Stimulated activated CD4-positive, alpha-beta T cell treated with anti-CD3 and anti-CD28 coated beads, Interleukin-1b, Interleukin-23, amount 100 ng/mL, for 48 hours (primary cell): ENCODE data around the gene AP2A2.

ENCODE experiments used
- DNase-seq: peaks from one replicate; pipeline ENCODE4 v3.0.0-alpha.2; 2020

AP2A2 gene

GRCh38 chr11:899724-900123 is 25.9 kb upstream of the AP2A2 start:
- DNase-seq, result no peak

GRCh38 chr11:900545-900944 is 25.1 kb upstream of the AP2A2 start:
- DNase-seq, result no peak

- no peak for DNase-seq
Observed at GRCh38 chr11:901452-902061, 24.1 kb upstream of the AP2A2 start.

GRCh38 chr11:904380-904779 is 21.3 kb upstream of the AP2A2 start:
- no peak for DNase-seq

DNA sequence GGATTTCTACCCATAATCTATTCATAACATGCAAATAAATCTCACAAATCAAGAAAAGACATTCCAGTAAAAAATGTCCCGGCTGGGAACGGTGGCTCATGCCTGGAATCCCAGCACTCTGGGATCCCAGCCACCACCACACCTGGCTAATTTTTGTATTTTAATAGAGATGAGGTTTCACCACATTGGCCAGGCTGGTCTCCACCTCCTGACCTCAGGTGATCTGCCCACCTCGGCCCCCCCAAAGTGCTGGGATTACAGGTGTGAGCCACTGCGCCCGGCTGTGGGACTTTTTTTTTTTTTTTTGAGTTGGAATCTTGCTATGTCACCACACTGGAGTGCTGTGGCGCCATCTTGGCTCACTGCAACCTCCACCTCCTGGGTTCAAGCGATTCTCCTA is 19.7 kb upstream of the AP2A2 start:
- DNase-seq, result no peak

DNA sequence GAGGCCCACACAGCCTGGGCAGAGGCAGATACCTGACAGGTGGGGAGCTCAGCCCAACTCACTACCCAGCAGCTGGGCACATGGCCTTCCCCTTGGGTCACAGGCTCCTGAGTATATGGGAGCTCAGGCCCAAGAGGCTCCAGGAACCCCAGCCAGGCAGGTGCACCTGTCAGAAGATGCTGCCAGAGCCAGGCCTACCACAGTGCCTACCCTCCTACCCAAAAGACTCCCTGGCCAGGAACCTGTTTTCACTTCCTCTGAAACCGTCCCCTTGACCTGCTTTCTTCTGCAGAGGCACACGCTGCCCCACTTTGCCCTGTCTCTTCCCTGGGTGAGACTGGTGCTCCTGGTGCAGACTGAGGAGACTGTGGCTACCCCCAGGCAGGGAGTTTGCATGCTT is 18.0 kb upstream of the AP2A2 start:
- DNase-seq, result no peak

GRCh38 chr11:908273-908672 is 17.4 kb upstream of the AP2A2 start:
- DNase-seq, result no peak

- no peak for DNase-seq
Observed at GRCh38 chr11:909406-909805, 16.3 kb upstream of the AP2A2 start.

GRCh38 chr11:910044-910588 is 15.6 kb upstream of the AP2A2 start:
- no peak for DNase-seq

DNA sequence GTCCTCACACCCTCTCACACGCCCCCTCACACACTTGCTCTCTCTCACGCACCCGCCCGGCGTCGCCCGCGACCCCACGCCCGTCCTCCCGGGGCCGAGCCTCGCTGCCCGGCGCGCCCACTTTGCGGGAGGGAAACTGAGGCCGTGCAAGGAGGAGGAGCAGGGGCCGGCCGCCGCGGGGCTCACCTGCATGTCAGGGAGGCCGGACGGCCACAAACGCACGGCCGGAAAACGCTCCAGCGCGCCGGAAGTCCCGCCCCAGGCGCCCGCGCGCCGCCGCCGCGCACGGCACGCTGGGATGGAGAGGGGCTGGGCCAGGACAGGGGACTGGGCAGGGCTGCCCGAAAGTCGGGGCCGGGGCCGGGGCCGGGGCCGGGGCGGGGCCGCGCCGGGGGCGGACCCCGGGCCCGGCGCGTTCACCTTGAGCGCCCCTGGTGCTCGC is 15.1 kb upstream of the AP2A2 start, which contains the start of gene CHID1:
Gene CHID1, minus strand, starts transcription at position 222 of the 442 bp plus-strand sequence. CDS start 5,994 bp downstream, outside the sequence.
- DNase-seq, result peak; percentile 85

DNA sequence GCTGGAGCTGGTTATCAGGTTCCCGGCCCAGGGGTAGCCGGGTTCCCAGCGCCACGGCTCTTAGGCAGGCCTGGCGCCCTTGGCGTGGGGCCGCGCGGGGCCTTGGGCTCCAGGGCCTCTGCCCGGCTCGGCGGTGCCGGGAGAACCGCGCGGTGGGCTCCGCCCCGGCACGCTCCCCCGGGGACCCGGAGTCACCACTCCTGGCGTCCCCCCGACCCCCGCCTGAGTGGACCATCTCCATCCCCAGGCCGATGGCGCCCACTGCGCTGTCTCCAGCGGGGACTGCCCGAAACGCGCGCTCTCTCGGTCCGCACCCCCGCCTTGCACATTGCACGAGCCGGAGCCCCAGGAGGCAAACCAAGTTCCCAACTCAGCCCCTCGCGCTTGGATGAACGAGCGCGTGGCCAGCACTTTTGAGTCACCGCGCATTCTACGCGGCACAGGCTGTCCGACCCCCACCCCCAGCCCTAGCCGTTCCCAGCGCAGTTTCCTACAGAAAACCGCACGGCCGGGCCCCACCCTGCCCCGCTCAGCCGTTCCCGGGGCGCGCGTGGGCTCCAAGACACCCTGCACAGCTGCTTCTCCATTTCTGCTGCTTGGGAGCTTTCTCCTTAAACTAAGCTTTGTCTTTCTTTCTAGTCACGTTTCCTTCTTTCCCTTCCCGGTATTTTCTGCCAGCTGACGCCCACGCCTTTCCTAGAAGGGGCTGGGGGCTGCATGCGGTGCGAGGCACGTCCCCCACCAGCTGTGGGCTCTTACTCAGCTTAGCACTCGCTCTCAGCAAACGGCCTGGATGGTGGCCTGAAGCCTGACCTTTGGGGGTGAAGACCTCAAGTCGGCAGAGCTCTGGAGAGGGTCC is 14.4 kb upstream of the AP2A2 start:
- peak; percentile 48 for DNase-seq

DNA sequence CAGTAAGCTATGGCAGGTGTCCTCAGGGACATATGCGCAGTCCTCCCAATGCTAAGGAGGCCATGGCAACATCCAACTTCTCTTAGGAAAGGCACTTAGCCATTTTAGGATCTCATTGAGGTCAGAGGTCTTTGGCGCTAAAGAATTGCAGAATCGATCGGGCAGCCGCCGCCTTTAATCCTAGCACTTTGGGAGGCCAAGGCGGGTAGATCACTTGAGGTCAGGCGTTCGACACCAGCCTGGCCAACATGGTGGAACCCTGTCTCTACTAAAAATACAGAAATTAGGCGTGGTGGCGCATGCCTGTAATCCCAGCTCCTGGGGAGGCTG is 13.8 kb upstream of the AP2A2 start:
- DNase-seq, result no peak

GRCh38 chr11:912266-912665 is 13.4 kb upstream of the AP2A2 start:
- DNase-seq, result no peak

DNA sequence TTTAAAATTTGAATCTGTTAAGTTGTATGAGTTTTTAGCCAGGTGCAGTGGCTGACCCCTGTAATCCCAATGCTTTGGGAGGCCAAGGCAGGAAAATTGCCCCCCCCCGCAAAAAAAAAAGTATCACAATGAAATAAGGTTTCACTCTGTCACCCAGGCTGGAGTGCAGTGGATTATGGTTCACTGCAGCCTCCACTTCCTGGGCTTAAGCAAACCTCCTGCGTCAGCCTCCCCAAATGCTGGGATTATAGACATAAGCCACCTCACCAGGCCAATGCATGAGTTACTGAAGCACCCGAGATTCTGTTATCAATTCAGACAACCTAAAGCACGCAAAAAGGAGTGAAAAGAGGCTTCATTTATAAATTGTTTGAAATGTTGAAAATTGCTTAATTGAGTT is 12.6 kb upstream of the AP2A2 start:
- DNase-seq, result no peak

- DNase-seq, result no peak
Observed at GRCh38 chr11:914204-914603, 11.5 kb upstream of the AP2A2 start.

DNA sequence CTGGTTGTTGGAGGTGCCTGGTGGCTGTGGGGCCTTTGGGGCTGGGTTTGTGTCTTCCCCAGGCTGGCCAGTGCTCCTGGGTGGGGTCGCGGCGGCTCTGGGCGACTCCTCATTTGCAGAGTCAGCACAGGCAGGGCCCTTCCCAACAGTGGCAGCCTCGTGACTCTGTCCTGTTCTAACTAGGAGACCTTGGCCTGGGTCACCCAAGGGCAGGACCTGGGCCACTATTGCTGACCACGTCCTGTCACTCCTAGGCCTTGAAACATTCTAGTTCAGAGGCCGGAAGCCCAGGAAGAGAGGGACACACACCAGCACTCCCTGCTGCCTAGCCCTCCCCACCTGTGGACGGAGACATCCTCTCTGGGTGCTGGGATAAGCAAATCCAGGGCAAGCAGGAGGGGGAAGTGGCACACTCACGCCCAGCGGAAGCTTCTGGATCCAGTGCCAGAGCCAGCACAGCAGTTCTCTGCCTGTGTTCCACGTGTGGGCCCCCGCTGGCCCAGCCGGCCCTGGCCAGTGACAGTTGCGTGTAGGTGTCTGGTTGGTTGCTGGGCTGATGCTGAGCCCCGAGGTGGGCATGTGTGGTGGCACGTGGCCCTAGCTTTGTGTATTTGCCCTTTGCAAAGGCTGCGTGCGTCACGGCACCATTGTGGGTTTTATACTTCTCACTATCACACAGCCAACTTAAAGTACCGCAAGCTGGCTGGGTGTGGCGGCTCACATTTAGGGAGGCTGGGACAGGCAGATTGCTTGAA is 10.7 kb upstream of the AP2A2 start:
- DNase-seq, result no peak

DNA sequence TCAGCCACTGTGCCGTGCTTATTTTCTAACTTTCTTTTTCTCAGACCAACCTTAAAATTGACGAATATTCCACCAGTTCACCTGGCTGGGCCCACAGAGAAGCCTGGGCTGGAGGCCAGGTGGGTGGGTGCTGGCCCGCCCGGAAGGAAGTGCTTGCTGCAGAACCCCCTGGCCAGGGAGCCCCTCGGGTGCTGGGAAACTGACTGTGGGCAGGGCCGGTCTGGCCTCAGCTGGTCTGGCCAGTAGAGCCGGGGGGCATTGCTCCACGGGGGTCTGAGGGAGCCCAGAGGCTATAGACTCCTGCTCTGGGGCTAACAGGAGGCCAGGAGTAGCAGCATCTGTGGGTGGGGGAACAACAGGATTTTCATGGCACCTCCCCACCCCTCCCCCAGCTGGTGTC is 8.2 kb upstream of the AP2A2 start:
- DNase-seq, result no peak

DNA sequence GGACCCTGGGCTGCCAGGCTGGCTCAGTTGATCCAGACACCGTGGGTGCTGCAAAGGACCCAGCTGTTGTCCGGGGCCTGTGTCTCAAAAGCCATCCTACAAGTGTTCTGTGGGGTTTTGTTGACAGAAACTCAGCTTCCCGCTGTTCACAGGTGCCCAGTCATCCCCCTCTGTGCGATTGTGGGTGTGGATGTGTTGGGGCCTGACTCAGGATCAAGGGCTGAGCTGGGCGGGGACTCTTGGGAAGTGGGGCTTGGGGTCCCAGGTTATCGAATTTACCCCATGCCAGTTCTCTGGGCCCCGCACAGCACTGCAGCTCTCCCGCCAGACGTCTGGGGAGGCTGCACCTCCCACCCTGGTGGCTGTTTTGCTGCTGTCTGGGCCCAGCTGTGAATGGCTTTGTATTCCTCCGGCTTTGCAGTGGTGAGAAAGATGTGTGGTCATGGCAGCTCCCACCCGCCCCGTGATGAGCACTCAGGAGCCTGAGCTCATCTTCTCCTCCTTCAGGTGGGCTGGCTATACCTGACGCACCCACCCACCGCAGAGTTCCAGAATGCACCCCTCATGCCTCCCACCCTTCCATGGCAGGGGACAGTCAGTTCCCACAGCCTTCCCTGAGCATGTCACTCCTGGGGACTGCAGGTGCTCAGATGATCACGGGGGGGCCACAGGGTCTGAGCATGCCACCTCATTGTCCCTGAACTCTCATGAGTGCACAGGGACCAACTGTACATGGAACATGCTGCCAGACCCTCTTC is 3.6 kb upstream of the AP2A2 start:
- no peak for DNase-seq

- no peak for DNase-seq
Observed at GRCh38 chr11:923691-924405, 1.8 kb upstream of the AP2A2 start.

- DNase-seq, result no peak
Observed at GRCh38 chr11:924406-925157, 1.1 kb upstream of the AP2A2 start.

DNA sequence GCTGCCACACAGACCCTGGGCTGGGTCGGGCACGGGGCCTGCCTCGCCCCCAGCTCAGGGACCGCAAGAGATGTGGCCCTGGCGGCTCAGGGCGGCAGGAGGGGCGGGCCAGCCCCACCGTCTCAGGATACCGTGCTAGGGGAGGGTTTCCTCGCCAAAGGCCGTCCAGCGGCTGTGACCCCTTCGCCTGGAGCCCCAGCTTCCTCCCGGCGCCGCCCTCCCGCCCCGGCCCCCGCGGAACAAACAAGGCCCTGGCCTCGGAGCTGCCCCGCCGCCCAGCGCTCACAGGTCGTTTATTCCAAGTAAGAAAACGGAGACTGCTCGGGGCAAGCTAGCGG is 543 bp upstream of the AP2A2 start:
- DNase-seq, result no peak
